Gastroesophageal sphincter (tissue), 3 donors: ENCODE data around the gene ST6GAL2.

ENCODE experiments used
- EP300 ChIP-seq: sonication (generic); formaldehyde crosslinking; IDR thresholded peaks from one replicate; pipeline ENCODE4 v1.6.1; 2017; ENCODE audit warnings: antibody characterized with exemption, mild to moderate bottlenecking
- POLR2A ChIP-seq, 2 donors: fragments of 450-650 bp; IDR thresholded peaks; one replicate each; pipeline ENCODE4 v1.6.1; 2017; ENCODE audit warnings: antibody characterized with exemption in 2 of 2, mild to moderate bottlenecking in 2 of 2, moderate library complexity in 1 of 2
- POLR2AphosphoS5 ChIP-seq: sonication (generic); formaldehyde crosslinking; IDR thresholded peaks from one replicate; pipeline ENCODE4 v1.6.1; 2017; ENCODE audit warnings: antibody characterized with exemption
- TF ChIP-seq, protein P1 (sequence below), 4 experiments: fragments of 200-600 bp in 2 of 4; fragments of 450-650 bp in 2 of 4; sonication (generic) in 1 of 4; IDR thresholded peaks; one replicate each; pipeline ENCODE4 v1.5.1; 2017 to 2019; ENCODE audit warnings: antibody characterized with exemption in 4 of 4, mild to moderate bottlenecking in 2 of 4, moderate library complexity in 2 of 4

- TF ChIP-seq, protein P1, sequence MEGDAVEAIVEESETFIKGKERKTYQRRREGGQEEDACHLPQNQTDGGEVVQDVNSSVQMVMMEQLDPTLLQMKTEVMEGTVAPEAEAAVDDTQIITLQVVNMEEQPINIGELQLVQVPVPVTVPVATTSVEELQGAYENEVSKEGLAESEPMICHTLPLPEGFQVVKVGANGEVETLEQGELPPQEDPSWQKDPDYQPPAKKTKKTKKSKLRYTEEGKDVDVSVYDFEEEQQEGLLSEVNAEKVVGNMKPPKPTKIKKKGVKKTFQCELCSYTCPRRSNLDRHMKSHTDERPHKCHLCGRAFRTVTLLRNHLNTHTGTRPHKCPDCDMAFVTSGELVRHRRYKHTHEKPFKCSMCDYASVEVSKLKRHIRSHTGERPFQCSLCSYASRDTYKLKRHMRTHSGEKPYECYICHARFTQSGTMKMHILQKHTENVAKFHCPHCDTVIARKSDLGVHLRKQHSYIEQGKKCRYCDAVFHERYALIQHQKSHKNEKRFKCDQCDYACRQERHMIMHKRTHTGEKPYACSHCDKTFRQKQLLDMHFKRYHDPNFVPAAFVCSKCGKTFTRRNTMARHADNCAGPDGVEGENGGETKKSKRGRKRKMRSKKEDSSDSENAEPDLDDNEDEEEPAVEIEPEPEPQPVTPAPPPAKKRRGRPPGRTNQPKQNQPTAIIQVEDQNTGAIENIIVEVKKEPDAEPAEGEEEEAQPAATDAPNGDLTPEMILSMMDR (IDR thresholded peaks at IDR 0.05), result no peak
- TF ChIP-seq EP300 (no peak), POLR2A (IDR thresholded peaks at IDR 0.05) (no peak), POLR2AphosphoS5 (no peak)
These were observed 6.1 kb upstream of the ST6GAL2 start for GRCh38 chr2:106892048-106892447.
